ENCODE measurements around the gene NDUFAF7. TPM values are rescaled to one million over a fixed set of nuclear protein-coding genes. Genes with fewer than 3 reads are reported as not detected.
"Not testable (repeated sequence)": the region's sequence is repeated elsewhere in the genome, so short reads cannot be mapped to it uniquely, and the experiment has no call there.

Gene NDUFAF7
- total RNA-seq, 4 donors from 2014 or later, result 11.3 to 35.7 (median 19.3) TPM

GRCh38 chr2:37196320-37197195 lies 34.9 kb upstream of the NDUFAF7 start, which contains the start of gene CEBPZOS:
Gene CEBPZOS, plus strand, starts transcription at chr2:37196496. Its CDS starts 3,209 bp downstream, at chr2:37199705.
- no peaks in the 10 kb centered on the region for H3K36me3 ChIP-seq
- peak; percentile 84 to 87 for DNase-seq
- intact Hi-C loops (cut with DNase I; ENCODE audit: low total_unique reads), result no loop called here

DNA sequence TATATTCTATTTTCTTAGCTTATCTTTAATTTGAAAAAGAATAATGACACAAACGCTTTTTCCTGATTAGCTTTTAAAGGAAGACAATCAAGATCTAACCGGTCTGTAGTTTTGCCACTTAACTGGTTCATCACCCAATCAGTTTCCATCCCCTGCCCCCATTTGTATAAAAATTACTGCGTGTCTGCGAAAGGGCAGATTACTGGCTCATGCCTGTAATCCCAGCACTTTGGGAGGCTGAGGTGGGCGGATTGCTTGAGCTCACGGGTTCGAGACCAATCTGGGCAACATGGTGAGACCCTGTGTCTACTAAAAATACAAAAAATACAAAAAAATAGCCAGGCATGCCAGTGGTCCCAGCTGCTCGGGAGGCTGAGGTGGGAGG lies 32.8 kb upstream of the NDUFAF7 start:
- TF ChIP-seq POLR2A (IDR thresholded peaks at IDR 0.05) (no peak), CTCF (IDR thresholded peaks at IDR 0.05) (no peak)
- intact Hi-C loops (cut with DNase I; ENCODE audit: low total_unique reads), result no loop called here
- H3K4me3 ChIP-seq, result no peak overlapping the region
- no peak for DNase-seq
- H3K27ac ChIP-seq, result no peak overlapping the region
- no peaks in the 10 kb centered on the region for H3K36me3 ChIP-seq
- no peaks in the 10 kb centered on the region for H3K9me3 ChIP-seq
- peaks cover 0 to 6% of the 10 kb centered on the region in 2 donors for H3K4me1 ChIP-seq
- no peaks in the 10 kb centered on the region for H3K27me3 ChIP-seq

More at GRCh38 chr2:37196320-37197195, 34.9 kb upstream of the NDUFAF7 start, which contains the start of gene CEBPZOS:
- Histone ChIP-seq H3K4me3 (peak within 1 kb of the TSS; percentile 65 to 77), H3K9me3 (no peaks in the 10 kb centered on the region), H3K4me1 (peaks cover 0 to 6% of the 10 kb centered on the region in 2 donors), H3K27ac (peak within 1 kb of the TSS; percentile 85), H3K27me3 (no peaks in the 10 kb centered on the region)
- TF ChIP-seq CTCF (IDR thresholded peaks at IDR 0.05), result no peak
- TF ChIP-seq POLR2A (IDR thresholded peaks at IDR 0.05), result peak; percentile 71 to 81

DNA sequence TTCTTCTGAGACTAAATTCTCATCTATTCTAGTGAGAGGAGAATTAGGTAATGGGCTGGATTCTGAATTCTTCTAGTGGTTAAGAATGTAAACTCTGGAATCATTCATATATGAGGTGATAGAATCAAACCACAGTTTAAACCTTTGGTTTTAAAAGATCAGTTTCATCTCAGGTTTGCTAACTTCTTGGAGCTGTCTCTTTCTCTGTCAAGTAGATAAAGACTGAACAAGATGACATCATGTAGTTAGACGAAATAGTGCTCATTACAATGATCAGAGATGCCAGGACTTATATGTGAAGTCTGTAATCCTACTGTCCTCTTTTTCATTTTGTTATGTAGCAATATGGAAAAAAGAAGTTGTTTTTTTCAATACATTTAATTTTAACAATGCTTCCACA lies 30.2 kb upstream of the NDUFAF7 start:
- Histone ChIP-seq H3K36me3 (no peaks in the 10 kb centered on the region), H3K4me1 (peaks cover 0 to 6% of the 10 kb centered on the region in 2 donors), H3K9me3 (no peaks in the 10 kb centered on the region), H3K27ac (no peak overlapping the region), H3K4me3 (no peak overlapping the region), H3K27me3 (no peaks in the 10 kb centered on the region)
- no peak for DNase-seq
- no peak for TF ChIP-seq POLR2A (IDR thresholded peaks at IDR 0.05)
- no peak for TF ChIP-seq CTCF (IDR thresholded peaks at IDR 0.05)
- intact Hi-C loops (cut with DNase I; ENCODE audit: low total_unique reads), result no loop called here

DNA sequence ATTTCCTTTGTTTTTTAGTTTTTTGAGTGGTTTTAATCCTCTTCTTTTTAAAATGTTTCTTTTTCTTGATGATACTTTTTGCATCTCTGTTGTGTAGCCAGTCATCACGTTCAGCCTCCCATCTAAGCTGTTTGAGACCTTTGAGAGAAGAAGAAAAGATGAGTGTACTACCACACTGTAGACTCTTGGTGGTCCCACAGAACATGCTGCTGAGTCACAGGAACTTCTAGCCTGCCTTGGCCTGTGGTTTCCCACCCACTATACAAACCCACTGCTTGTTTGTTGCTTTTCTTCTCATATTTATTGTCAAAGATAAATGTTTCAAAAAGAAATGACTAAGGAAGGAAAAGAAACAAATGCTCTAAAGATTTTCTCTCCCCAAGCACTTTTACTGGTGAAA lies 29.7 kb upstream of the NDUFAF7 start:
- no peaks in the 10 kb centered on the region for H3K36me3 ChIP-seq
- intact Hi-C loops (cut with DNase I; ENCODE audit: low total_unique reads), result no loop called here
- H3K27ac ChIP-seq, result no peak overlapping the region
- no peaks in the 10 kb centered on the region for H3K9me3 ChIP-seq
- DNase-seq, result no peak
- TF ChIP-seq POLR2A (IDR thresholded peaks at IDR 0.05), result no peak
- no peak overlapping the region for H3K4me3 ChIP-seq
- H3K4me1 ChIP-seq, result peaks cover 0 to 6% of the 10 kb centered on the region in 2 donors
- no peaks in the 10 kb centered on the region for H3K27me3 ChIP-seq

DNA sequence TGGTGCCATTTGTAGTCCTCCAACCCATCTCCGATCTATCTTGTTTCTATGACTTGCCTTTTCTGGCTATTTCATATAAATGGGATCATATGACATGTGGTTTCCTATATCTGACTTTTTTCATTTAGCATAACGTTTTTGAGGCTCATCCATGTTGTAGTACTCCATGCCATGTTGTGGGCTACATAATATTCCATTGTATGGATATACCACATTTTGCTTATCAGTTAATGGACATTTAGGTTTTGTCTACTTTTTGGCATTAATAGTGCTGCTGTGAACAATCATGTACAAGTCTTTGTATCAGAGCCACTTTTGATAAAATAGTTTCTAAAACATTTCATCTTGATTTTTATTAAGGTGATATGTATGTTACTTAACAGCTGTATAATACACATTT lies 27.8 kb upstream of the NDUFAF7 start:
- TF ChIP-seq CTCF (IDR thresholded peaks at IDR 0.05) (no peak), POLR2A (IDR thresholded peaks at IDR 0.05) (no peak)
- H3K4me3 ChIP-seq, result no peak overlapping the region
- peaks cover 0 to 14% of the 10 kb centered on the region in 2 donors for H3K9me3 ChIP-seq
- no peaks in the 10 kb centered on the region for H3K4me1 ChIP-seq
- H3K27ac ChIP-seq, result no peak overlapping the region
- DNase-seq, result no peak
- no peaks in the 10 kb centered on the region for H3K27me3 ChIP-seq
- no peaks in the 10 kb centered on the region for H3K36me3 ChIP-seq
- intact Hi-C loops (cut with DNase I; ENCODE audit: low total_unique reads), result no loop called here

DNA sequence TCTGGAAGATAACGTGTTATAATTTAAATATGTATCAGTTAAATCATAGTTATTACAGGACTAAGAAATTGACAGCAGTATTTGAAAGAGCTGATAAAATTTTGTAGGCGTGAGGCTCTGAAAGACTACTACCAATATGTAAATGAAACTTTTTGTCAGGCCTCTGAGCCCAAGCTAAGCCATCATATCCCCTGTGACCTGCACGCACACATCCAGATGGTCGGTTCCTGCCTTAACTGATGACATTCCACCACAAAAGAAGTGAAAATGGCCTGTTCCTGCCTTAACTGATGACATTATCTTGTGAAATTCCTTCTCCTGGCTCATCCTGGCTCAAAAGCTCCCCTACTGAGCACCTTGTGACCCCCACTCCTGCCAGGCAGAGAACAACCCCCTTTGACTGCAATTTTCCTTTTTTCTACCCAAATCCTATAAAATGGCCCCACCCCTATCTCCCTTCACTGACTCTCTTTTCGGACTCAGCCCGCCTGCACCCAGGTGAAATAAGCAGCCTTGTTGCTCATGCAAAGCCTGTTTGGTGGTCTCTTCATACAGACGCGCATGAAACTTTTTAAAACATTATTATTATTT lies 26.3 kb upstream of the NDUFAF7 start:
- H3K4me3 ChIP-seq; H3K27ac ChIP-seq; DNase-seq; intact Hi-C loops (cut with DNase I; ENCODE audit: low total_unique reads); H3K4me1 ChIP-seq; H3K27me3 ChIP-seq; H3K36me3 ChIP-seq: not testable (repeated sequence)
- peaks cover 0 to 19% of the 10 kb centered on the region in 2 donors for H3K9me3 ChIP-seq
